HG02763 (cell line): ENCODE data around the gene PGP.

Experiments used
- ATAC-seq: cut with Tn5 transposase; IDR thresholded peaks from one replicate; pipeline ENCODE4 v1.9.1; 2021; ENCODE audit warnings: mild to moderate bottlenecking, moderate library complexity; ENCODE audit not compliant: unreplicated experiment

PGP gene

GRCh38 chr16:2166263-2167067, 48.2 kb downstream of the PGP start:
- ATAC-seq: no peak

GRCh38 chr16:2165861-2166260, 48.8 kb downstream of the PGP start:
- no peak for ATAC-seq

- no peak for ATAC-seq
Observed at GRCh38 chr16:2163211-2163881, 51.3 kb downstream of the PGP start.

GRCh38 chr16:2162676-2163118, 51.9 kb downstream of the PGP start:
- ATAC-seq: no peak

GRCh38 chr16:2161911-2162310, 52.7 kb downstream of the PGP start:
- no peak for ATAC-seq
